ENCODE results near the gene WDR74.
"Not testable (repeated sequence)": the region's sequence is repeated elsewhere in the genome, so short reads cannot be mapped to it uniquely, and the experiment has no call there.

WDR74 gene

DNA sequence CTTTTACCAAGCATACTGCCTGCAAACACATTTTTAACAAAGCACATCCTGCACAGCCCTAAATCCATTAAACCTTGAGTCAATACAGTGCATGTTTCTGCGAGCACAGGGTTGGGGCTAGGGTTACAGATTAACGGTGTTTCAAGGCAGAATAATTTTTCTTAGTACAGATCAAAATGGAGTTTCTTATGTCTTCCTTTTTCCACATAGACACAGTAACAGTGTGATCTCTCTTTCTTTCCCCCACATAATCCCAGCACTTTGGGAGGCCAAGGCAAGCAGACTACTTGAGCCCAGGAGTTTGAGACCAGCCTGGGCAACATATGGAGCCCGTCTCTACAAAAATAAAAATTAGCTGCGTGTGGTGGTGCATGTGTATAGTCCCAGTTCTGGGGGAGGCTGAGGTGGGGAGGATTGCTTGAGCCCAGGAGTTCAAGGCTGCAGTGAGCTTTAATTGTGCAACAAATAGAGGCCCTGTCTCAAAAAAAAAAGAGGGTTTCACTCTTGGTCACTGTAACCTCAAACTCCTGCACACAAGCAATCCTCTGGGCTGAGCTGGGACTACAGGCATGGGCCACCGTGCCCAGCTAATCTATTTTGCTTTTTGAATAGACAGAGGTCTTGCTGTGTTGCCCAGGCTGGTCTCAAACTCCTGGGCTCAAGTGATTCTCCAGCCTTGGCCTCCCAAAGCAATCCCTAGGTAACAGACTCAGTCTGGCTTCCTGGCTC lies 21.6 kb upstream of the WDR74 start:
- DNase-seq (ENCODE audit: insufficient read length, low spot score): no peak
- FAIRE-seq: no peak

DNA sequence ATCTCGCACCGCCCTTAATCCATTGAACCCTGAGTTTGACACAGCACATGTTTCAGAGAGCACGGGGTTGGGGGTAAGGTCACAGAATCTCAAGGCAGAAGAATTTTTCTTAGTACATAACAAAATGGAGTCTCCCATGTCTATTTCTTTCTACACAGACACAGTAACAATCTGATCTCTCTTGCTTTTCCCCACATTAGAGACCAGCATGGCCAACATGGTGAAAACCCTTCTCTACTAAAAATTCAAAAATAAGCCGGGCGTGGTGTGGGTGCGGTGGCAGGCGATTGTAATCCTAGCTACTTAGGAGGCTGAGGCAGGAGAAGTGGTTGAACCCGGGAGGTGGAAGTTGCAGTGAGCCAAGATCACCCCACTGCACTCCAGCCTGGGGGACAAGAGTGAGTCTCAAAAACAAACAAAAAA lies 19.9 kb upstream of the WDR74 start:
- not testable (repeated sequence) for DNase-seq (ENCODE audit: insufficient read length, low spot score); FAIRE-seq

DNA sequence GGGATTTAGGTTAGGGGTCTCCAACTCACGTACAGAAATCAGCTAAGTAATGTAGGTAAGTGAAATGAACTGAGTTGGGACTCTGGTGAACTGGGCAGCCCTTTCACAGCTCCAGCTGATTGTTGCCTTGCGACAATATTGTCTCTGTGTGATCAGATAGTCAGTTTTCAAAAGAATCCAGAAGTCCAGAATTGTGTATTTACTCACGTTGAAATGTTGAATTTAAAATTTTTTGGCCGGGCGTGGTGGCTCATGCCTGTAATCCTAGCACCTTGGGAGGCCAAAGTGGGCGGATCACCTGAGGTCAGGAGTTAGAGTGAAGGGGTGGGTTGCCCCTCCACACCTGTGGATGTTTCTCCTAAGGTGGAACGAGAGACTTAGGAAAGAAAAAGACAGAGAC lies 18.8 kb upstream of the WDR74 start:
- FAIRE-seq: no peak
- no peak for DNase-seq (ENCODE audit: insufficient read length, low spot score)

GRCh38 chr11:62857541-62857982 lies 18.2 kb upstream of the WDR74 start:
- DNase-seq (ENCODE audit: insufficient read length, low spot score): no peak
- no peak for FAIRE-seq

- no peak for FAIRE-seq
- no peak for DNase-seq (ENCODE audit: insufficient read length, low spot score)
Measured at GRCh38 chr11:62856333-62856895, 17.0 kb upstream of the WDR74 start.

GRCh38 chr11:62855571-62856332 lies 16.4 kb upstream of the WDR74 start:
- FAIRE-seq (peak; percentile 94), DNase-seq (ENCODE audit: insufficient read length, low spot score) (peak; percentile 65)

GRCh38 chr11:62854825-62855570 lies 15.6 kb upstream of the WDR74 start:
- DNase-seq (ENCODE audit: insufficient read length, low spot score): no peak

GRCh38 chr11:62854013-62854824 lies 14.8 kb upstream of the WDR74 start:
- DNase-seq (ENCODE audit: insufficient read length, low spot score) (no peak), FAIRE-seq (no peak)

More at GRCh38 chr11:62854825-62855570, 15.6 kb upstream of the WDR74 start:
- FAIRE-seq: peak; percentile 39

DNA sequence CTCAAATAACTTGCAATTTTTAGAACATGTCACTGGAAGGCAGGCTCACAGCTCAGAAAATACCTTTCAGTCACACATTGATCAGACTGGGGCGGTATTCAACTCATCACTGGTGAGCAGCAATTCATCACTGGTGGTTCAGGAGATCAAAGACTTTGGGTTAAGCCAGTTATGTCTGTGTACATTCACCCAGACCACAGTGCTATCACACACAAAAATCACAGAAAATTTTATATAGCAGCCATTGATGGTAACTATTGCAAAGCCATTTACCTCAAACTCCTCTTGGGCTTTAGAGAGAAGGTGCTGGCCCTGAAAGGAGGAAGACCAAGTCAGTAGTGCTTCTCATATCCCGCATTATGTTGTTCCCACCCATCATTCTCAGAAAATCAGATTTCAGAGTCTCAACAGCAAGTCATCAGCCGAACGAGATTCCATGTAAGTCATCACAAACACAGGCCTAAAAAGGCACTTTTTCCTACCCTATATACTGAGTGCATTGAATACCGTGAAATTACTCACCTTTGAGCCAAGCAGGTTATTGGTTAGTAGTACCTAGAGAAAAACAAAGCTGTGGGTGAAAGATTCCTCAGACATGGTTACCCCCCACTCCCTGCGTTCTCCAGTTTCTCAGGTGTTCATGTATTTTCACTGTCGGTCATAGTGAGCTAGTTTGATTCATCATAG lies 14.0 kb upstream of the WDR74 start:
- FAIRE-seq: no peak
- no peak for DNase-seq (ENCODE audit: insufficient read length, low spot score)

DNA sequence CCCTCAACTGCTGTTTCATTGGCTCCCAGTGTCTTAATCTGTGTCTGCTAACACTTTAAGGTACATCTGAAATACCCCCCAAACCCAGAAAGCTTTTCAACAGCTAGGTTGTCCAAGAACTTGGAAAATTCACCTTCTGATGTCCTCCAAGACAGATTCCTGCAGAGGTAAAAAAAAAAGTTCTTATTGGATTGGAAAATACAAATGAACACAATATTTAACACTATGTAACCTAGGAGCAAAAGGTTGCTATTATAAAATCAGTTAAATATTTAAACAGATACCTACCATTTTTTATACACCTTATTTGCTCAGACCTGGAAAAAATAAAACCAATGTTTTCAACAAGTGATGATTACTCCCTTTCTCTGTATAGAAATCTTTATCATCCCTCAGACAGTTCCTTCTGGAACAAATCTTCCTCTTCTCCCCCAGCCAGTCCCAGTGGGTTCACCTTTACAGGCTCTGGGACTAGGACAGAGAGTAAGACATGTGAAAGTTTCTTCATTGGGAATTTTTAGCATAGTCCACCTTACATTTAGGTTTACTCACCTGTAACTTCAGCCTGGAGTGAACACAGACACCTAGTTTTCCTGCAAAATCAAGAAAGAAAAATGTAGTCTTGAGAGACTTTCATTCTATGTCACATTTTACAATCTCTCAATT lies 13.3 kb upstream of the WDR74 start:
- DNase-seq (ENCODE audit: insufficient read length, low spot score) (no peak), FAIRE-seq (no peak)

GRCh38 chr11:62851807-62852522 lies 12.6 kb upstream of the WDR74 start:
- DNase-seq (ENCODE audit: insufficient read length, low spot score) (no peak), FAIRE-seq (peak; percentile 11)

- FAIRE-seq (no peak), DNase-seq (ENCODE audit: insufficient read length, low spot score) (no peak)
Measured at GRCh38 chr11:62850911-62851806, 11.8 kb upstream of the WDR74 start.

- DNase-seq (ENCODE audit: insufficient read length, low spot score): no peak
- no peak for FAIRE-seq
Measured at GRCh38 chr11:62847767-62848314, 8.5 kb upstream of the WDR74 start.

DNA sequence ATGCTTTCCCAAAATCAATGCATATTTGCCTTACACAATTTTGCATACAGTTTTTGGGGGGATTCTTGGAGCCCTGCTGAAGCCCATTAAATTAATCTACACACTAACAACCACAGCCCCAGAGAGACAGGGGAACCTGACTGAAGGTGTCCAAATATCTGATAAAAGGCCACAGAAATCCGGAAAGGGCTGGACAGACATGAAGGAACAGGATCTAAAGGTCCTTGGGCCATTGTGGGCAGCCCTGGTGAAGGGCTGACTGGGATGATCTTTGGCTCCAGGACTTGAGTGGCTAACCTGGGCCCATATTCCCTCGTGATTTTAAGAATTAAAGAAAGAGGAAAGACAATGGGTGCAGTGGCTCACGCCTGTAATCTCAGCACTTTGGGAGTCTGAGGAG lies 6.8 kb upstream of the WDR74 start:
- no peak for FAIRE-seq
- DNase-seq (ENCODE audit: insufficient read length, low spot score): no peak

GRCh38 chr11:62844154-62844553 lies 4.8 kb upstream of the WDR74 start:
- DNase-seq (ENCODE audit: insufficient read length, low spot score): no peak
- no peak for FAIRE-seq

DNA sequence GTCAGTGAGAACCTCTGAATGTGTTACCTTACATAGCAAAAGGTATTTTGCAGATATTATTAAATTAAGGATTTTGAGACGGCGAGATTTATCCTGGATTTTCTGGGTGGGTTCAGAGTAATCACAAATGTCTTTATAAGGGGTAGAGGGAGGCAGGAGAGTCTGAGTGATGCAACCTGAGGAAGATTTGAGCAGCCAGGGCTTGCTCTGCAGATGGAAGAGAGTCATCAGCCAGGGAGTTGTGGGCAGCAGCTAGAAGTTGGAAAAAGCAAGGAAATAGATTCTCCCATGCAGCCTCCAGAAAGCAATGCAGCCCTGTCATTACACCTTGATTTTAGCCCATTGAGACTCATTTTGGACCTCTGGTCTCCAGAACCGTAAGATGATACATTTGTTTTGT lies 4.1 kb upstream of the WDR74 start:
- FAIRE-seq (no peak), DNase-seq (ENCODE audit: insufficient read length, low spot score) (no peak)

DNA sequence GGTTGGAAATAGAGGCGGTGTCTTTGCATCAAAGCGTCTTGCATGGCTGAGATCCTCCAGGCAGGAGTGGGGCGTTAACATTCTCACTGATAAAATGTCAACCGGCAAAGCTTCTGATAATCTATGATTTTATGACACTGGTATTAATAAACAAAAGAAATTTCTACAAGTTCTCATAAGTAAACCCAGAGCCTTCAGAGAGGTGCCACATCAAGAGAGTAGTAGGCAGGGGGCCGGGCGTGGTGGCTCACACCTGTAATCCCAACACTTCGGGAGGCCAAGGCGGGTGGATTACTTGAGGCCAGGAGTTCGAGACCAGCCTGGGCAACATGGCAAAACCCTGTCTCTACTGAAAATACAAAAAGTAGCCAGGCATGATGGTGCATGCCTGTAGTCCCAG lies 3.5 kb upstream of the WDR74 start:
- not testable (repeated sequence) for FAIRE-seq

More for the DNA sequence above, 3.5 kb upstream of the WDR74 start:
- not testable (repeated sequence) for DNase-seq (ENCODE audit: insufficient read length, low spot score)

Measured in GM19239 (cell line).